NOMO-1 treated with DMSO at 0.1 percent for 48 hours (cell line): Measurements from ENCODE around the gene PTMA.

Experiments
- DNase-seq: peaks from one replicate; lab custom pipeline; 2025; ENCODE audit not compliant: unreplicated experiment; lab: John Stamatoyannopoulos, UW

The PTMA gene

DNA sequence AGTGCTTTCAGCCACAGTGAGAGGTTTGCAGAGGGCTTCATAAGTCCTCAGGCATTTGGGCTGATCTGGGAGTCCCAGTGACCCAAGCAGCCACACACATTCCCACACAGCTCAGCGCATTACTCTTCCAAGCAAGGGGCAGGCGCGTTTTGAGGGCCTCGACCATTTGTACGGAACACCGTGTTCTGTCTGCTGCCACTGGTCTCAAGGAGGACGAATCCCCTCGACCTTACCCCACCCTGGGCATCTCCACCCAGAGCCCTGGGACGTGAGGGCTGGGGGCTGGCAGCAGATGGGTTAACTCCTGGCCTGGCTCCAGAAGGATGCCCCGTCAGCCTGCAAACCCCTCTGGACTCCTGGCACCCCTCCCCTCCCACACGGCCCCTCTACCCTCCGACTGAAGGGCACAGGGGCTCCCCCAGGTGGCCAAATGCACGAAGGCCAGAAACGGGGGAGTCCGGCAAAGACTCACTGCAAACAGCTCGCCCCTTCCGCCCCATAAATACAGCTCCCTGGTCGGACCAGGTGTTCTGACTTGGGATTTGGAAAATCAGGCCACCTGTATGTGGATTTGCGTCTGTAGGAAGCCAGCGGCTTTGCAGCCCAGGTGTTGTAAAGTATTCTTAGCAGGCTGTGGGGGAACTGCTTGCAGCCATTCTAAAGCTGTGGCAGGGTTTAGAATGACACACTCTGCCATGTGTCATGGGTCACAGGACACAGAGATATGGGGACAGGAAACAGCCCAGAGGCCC is 33.6 kb upstream of the PTMA start:
- DNase-seq = peak; percentile 69

DNA sequence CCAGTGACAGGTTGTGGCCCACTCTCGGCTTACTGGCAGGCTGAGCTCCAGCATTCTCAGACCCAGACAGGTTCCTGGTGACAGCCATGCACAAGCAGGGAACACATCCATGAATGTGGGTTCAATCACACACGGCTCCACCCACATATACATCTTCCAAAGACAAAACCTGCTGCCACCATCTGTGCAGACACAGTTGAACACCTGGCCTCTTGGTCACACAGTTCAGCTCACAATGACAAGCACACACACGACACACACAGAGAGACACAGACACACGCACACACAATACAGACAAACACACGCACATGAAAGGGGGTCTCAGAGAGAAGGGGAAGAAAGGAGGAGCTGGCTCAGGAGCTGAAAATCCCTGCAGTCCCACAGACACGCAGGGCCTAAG is 32.1 kb upstream of the PTMA start:
- no peak for DNase-seq

DNA sequence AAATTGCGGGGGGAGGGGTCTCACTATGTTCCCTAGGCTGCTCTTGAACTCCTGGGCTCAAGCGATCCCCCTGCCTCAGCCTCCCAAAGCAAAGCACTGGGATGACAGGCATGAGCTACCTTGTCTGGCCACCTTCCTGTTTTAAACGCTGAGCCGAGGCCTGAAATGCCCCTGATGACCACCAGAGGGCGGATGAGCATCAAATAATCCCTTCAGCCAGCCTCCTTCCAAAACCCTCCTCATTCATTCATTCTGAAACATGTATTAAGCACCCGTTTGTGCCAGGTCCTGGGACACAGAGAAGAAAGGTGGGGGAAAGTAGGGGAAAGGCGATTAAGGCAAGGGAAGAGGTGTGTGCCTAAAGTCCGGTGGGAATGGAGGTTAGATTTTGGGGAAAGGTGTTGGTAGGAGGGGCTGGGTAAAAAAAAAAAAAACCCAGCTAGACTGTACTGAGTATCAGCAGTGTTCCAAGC is 30.7 kb upstream of the PTMA start:
- DNase-seq = peak; percentile 87

DNA sequence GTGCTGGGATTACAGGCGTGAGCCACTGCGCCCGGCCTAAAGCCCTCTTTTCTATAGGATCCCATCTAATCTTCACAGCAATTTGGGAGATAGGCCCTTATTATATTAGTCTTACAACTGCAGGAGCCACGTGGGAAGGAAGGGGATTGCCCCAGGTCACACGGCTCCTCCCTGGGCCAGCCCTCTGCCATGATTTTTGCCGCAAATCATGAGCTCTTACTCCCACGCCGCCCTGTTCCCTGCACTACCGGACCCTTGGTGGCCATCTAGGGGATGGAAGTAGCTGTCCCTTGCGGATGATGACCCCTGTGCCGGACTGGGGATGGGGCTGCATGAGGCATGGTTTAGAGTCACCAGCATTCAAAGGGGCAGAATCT is 28.4 kb upstream of the PTMA start:
- no peak for DNase-seq

DNA sequence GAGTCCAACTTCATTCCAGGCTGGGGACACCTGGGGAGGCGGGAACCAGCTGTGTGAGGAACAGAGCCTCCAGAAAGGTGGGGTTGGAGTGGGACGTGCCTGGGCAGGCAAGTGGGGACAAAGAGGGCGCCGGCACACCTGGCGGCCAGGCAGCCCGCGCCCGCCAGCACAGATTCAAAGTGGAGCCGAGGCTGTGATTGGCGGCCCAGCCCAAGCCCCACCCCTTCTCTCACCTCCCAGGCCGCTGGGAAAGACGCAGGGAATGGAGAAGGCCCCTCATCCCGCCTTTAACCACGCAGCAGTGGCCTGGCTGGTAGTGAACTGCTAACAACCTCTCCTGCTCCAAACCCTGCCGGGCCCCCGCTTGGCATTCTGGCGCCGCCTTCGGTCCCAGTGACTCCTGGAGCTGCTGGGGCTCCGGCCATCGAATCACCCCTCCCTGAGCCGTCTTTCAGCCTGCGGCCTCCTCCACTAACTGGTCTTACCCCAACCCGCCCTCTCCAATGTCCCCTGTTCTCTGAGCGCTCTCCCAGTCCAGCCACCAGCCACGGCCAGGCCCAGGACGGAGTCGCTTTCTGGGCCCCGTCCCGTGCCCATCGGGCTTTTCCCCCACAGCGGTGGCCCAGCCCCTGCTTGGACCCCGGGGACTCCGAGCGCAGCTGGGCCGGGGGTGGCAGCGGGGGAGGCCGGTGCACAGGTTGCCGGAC is 27.9 kb upstream of the PTMA start:
- no peak for DNase-seq

DNA sequence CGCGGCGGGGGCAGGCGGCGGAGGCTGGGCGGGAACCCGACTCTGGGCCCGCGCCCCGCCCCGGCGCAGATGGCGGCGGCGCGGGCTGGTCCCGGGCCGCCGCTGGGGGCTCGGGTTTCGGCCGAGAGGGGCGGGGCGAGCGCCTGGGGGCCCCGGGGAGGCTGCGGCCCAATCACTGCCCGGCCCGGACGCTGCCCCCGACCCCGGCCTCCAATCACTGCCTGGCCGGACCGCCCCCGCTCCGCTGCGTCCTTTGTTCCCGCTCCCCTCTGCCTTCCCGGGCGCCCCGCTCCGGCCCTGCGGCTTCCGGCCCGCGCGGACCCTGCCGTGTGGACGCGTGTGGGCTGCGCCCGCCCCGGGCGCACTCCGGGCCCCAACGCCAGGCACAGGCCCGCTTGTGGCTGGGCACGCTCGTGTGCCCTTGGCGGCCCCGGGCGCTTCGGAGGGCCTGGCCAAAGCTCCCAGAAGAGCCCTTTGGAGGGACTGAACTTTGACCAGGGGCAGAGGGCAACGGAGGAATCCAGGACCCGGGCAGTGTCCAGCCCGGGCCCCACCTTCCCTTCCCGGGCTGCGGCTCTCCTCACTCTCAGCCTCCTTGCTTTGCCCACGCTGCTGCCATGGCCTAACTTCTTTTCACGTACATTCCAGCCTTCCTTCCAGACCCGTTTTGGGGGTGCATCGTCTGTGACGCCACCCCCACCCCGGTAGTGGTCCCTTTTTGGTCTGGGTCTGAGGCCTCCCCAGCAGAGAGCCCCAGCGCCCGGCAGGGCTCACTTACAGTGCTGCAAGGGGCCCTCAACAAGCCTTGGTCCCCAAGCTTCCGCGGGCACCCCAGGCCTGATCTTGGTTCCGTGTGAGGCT is 27.1 kb upstream of the PTMA start:
- DNase-seq = peak; percentile 73

DNA sequence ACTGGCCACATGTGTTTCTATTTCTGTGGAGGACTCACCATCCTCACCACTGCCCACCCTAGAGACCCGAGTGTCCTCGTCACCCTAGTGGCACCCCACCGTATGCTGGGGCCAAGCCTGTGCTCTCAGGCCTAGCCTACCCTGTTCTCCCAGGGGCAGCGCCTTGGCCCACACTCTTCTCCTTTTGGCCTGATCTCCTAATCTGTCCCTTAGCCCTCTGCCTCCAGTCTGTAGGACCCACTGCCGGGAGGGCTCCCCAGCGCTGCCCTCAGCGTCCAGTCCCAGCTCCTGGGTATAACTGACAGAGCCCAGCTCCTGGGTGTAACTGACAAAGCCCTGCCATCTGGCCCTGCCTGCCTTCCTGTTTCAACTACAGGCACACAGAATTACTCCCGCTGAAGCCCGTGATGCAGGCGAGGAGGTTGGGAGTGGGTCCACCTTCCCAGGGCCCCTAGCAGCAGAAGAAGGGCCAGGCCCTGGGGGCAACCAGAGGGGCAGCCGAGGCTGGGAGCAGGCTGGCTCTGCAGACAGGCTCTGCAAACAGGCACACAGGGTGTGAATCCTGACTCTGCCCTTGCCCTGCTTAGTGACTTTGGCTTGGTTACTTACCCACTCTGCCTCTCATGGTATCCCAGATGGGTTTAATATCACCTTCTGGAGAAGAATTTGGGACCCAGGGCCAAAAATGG is 25.6 kb upstream of the PTMA start:
- DNase-seq = no peak

DNA sequence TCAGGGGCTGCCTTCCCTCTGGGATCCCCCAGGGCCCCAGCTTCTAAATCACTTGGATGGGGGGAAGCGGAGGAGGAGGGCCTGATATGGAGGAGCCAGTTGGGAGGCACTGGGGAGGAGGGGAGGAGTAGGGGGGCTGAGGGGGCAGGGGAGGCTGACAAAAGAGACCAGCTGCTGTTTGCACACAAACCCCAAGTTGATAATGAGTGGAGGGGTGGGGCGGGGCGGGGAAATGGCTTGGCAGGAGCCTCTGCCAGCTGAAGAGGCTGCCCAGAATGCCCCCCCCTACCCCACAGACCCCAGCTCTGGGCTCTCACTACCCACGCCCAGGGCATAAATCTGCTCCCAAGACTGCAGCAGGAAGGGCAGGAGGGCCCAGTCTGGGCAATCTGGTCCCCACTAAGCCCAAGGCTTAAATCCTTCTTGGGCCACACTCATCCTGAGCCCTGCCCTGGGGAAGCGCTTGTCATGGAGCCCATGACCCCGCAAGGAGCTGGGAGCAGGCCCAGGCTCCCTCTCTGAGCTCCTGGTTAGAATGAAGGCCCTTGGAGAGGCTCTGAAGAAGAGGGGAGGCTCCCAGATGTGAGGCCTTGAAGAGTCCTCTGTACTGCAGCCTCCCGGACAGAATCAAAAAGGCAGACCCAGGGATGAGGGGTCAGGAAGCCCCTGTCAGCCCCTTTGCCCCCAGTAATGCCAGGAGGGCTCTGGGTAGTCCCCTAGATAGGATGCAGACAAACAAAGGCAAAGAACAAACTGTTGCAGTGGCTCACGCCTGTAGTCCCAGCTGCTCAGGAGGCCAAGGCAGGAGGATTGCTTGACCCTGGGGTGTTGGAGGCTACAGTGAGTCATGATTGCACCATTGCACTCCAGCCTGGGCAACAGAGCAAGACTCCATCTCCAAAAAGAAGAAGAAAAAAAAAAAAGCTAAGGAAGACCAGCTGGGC is 24.8 kb upstream of the PTMA start:
- DNase-seq = no peak

DNA sequence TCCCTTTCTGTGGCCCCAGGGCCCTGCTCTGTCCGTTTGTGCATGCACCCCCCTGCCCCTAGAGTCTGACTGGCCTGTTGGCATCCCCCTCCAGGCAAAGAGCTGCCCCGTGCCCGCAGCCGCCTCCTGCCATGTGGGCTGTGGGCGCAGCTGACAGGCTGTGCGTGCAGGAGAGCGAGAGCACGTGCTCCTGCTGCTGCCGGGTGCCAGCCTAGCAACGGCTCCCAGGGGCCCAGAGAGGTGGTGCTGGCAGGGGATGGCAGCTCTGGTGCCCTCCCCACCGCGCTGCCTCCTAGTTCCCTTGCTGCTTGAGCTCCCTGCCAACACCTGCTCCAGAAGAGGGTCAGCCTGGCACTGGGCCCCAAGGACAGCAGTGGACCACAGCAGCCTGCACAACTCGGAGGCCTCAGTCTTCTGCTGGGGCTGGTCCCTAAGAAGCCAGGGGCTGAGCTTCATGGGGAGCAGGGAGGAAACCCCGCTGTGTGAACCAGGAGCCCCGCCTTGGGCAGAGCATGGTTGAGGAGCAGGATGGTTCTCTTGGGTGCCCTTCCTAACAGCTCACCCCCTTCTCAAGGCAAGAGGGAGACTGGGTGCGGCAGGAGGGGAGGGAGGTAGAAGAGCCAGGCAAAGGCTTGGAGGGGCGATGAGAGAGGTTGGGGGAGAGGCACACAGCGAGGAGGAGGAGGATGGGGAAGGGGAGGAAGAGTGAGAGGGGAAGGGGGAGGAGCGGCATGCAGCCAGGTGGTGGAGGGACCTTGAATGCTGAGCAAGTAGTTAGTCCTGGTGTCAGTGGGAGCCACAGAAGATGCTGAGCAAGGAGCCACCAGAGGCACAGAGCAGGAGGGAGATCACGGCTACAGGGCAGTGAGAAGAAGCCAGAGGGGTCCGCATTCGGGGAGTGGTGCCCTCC is 23.8 kb upstream of the PTMA start:
- DNase-seq = no peak

DNA sequence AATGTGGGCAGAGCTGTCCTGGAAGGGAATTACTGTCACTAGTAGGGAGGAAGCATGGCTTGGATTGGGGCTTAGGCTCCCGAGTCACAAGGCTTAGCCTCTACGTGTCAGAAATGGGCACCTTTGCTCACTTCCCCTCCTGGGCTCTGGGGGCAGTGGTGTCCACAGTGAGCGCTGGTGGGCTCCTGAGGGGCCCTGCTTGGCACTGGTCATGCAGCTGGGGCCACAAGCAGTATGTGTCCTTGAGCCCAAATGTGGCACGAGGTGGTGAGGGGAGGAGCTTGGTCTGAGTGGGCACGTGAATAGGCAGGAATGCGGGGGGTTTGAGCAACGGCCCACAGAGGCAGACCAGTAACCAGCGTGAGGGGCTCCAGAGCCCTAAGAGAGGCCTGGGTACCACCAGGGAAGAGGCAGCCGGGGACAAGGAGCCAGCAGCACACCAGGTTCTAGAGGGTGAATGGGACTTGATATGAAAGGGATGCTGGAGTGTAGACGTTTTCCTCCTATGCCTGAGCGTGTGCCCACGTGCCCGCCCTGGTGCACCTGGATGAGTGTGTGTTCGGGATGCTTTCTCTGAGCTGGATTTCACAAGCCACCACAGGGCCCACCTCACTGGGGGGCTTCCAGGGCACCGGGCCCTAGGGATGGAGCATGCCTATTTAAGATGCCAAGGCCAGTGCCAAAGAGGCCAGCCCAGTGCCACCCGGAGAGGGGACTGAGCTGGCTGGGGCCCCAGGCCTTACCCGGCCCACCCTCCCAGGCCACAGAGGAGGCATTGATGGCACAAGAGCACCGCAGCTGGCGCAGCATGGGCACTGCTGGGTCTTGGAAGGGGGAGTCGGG is 22.8 kb upstream of the PTMA start:
- DNase-seq = peak; percentile 8

DNA sequence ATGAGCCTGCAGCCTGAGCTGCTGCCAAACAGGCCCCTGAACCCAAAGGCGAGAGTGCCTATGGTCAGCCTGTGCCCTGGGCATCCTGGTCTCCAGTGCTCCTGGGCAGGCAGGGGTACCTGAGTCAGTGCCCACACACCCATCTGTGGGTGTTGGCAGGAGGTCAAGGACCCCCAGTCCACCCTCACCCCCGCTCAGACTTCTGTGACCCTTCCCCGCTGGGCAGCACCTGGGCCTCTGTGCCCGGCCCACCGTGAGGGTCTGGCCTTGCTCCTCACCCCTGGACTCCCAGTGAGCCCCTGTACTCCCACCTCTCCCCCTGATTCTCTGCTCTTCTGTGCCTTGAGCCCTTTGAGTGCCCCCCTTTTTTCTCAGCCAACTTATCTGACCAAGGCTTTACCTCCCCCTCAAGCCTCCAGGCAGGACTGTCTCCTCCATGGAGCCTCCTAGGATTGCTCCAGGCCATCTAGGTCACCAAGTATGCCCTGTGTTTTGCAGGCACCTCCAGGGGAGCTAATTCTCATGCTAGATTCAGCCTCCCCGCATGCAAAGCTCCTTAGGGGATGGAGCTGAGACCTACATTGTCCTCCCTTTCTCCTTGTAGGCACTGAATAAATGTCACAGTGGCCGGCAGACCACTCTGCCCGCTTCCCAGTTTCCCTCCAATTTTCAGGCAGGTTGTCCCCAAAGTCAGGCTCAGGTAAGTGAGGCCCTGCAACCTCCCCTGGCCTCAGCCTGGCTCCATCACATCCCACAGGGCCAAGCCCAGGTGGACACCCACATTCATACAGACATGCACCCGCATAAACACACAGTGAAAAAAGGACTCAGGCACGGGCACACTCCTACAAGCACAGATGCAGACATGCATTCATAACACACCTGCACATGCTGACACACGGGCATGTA is 21.9 kb upstream of the PTMA start:
- DNase-seq = no peak

DNA sequence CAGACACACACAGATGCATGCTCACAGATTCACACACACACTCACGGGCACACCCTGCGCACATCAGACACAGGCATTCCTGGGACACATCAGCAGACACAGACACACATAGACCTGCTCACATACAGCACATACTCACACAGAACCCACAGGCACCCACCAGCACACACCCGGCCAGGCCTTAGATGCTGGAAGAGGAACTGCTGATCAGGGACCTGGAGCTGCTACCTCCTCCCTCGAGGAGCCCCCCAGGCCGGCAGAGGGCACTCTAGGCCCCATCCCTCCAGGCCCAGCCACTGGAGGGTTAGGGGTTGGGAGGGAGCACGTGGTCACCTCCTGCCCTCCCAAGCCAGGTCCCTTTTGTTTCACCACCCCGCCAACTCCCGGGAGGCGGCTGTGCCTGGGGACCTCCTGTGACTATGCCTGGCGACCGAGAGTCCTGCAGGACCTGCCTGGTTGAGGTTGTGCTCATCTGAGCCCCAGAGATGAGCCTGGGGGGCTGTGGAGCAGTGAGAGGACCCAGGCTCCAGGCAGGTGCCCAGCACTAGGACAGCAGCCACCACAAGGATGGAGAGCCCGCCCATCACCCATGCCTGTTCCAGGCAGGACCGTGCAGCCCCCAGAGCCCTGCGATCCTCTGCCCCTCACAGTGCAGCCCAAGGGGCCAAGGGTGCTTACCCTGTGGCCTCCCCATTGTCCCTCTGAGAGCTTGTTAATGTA is 21.0 kb upstream of the PTMA start:
- peak; percentile 86 for DNase-seq

DNA sequence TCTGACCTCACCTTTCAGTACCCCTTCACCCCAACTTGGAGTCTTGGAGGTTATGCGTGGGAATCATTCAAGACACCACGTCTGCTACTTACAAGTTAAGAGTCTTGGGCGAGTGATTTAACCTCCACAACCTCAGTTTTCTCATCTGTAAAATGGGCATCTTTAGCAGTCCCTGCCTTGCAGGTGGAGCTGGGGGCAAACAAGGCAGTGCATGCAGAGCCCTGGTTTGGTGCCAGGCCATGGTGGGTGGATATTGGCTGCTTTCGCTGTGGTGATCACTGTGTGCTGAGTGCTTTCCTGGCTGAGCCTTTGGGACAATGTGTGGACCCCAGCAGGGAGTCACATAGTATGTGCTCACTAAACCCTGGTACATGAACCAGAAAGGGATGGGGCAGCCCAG is 20.4 kb upstream of the PTMA start:
- no peak for DNase-seq

DNA sequence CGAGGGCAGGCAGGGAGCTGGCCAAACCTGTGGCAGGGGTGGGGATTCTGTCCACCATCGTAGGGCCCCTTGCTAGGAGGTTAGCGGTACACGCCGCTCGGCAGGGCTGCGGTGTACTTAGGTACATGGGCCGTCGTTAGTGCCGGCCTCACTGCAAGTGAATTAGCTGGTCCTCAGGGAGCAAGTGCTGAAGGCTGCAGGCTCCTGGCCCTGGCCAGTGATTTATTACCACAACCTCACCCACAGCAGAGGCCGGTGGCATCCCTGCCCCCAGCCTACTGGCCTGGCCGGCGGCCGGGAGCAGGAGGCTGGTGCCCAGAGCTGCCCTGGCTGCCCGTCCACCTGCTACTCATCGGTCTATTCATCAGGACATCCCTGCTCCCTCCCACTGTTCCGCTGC is 19.6 kb upstream of the PTMA start:
- DNase-seq = no peak

DNA sequence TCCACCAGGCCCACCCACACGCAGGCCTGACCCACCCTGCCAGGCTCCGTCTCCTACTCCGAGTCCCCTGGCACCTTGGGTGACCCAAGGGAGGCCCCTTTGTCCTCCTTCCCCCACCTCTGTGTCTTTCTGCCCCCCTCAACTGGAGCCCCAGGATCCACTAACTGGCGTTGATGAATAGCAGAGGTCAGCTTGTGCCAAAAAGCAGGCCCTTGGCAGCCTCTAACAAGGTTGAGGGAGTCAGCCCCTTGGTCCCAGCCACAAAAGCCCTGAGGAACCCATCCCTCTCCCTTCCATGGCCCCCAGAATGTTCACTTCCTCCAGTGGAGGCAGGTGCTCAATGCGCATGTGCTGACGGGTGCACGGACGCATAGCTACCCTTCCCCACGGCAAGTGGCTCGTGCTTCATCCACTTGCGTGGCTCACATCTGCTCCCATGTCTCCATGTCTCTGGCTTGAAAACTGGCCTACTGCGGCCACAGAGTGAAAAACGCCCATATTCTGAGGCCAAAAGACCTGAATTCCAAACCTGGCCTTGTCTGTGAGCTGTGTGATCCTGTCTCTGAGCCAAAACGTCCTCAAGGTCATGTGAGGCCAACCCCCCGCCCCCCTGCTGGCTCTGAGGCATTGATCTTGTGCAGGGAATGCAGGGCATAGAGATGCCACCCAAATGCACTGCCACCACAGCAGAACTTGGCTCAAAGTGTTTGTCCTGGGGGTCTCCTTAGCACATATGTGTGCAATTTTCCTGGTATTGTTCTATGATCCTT is 19.0 kb upstream of the PTMA start:
- no peak for DNase-seq
